Superior temporal gyrus (tissue), 1 donor: ENCODE measurements around the gene KLHL7.

Experiments used
- DNase-seq: peaks from one replicate; pipeline ENCODE4 v3.0.0-alpha.2; 2016; ENCODE audit errors: extremely low spot score

The KLHL7 gene, protein sequence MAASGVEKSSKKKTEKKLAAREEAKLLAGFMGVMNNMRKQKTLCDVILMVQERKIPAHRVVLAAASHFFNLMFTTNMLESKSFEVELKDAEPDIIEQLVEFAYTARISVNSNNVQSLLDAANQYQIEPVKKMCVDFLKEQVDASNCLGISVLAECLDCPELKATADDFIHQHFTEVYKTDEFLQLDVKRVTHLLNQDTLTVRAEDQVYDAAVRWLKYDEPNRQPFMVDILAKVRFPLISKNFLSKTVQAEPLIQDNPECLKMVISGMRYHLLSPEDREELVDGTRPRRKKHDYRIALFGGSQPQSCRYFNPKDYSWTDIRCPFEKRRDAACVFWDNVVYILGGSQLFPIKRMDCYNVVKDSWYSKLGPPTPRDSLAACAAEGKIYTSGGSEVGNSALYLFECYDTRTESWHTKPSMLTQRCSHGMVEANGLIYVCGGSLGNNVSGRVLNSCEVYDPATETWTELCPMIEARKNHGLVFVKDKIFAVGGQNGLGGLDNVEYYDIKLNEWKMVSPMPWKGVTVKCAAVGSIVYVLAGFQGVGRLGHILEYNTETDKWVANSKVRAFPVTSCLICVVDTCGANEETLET

DNA sequence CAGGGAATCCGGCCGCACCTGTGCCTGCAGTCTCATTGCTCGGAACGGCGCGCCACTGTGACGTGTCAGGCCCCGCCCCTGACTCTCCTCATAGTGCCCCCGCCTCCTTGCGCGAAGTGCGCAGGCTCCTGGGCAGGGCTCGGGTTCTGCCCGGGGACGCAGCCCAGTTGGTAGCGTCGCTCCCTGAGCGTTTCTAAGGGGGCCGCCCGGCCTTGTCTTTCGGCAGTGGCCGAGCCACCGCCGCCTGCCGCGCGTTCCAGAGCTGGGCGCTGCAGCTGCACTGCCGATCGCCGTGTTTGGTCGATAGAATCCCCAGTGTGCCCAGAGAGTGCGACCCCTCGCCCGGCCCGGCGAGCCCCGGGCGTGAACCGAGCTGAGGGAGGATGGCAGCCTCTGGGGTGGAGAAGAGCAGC is at the start of gene KLHL7:
KLHL7 (plus strand) TSS at position 142 of the 413 bp plus-strand sequence; CDS start at position 384, 242 bp downstream.
- peak; percentile 97 for DNase-seq

DNA sequence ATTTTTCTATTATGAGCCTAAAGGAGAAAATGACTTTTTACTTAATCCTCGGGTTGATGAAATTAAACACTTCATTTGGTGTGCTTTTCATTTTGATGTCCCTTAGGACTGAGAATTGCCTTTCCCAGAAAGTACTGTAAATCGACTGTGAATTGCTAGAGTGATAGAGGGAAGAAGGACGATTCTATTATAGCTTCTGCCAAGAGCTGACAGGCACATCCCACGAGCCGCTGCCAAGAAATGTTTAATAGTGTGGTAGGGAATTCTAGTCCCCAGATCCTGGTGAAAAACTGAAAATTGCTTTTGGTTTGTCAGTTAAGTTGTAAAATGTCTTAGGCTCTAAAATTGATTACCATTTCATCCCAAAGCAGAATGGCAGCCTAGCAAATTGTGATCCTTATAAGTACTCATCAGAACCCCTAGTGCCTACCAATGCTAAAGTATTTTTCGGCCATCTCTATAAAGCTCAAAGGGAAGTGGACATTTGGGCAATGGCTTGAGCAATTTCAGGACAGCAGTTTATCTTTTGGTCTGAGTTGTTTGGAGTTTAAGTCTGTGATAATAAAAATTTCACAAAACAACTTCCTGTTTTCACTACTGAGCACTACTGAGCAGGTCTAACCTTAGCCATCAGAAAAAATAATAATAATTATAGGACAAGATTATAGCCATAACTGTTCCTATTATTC is 47.0 kb upstream of the KLHL7 start:
- DNase-seq: peak; percentile 47

DNA sequence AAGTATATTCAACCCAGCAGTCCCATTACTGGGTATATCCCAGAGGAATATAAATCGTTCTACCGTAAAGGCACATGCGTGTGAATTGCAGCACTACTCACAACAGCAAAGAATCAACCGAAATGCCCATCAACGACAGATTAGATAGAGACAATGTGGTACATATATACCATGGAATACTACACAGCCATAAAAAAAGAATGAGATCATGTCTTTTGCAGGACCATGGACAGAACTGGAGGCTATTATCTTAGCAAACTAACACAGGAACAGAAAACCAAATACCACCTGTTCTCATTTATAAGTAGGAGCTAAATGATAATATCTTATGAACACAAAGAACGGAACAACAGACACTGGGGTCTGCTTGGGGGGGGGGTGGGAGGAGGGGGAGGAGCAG is 44.3 kb upstream of the KLHL7 start:
- no peak for DNase-seq

DNA sequence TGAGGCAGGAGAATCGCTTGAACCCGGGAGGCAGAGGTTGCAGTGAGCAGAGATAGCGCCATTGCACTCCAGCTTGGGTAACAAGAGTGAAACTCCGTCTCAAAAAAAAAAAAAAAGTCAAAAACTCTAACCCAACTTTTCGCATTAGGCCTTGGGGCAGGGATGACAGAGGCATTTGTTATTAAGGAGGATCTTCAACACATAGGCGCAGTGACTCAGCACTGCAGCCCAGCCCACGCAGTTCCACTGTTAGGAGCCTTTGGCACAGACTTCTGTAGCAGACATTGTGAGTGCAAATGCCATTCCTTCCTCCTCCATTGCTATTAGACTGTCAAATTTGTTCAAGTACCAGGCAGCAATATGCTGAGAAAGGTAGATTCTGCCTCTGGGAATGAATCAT is 43.1 kb upstream of the KLHL7 start:
- DNase-seq: no peak

DNA sequence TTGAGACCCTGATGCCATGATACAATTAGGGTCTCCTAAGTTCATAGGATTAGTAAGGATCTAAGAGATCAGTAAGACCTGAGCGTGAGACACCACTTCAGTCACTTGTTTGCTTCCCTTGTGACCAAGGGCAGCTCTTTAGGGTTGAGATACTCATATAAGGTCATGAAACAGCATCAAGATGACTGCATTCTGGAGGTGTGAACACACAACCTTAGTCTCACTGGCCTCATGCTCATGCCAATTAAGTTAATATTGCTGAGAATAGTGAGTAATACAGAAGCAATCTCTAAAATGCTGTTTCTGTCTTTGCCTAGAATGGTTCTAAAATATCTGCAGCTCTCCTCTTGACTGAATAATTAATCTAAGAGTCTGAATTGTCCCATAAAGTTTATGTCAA is 39.6 kb upstream of the KLHL7 start:
- DNase-seq: no peak

DNA sequence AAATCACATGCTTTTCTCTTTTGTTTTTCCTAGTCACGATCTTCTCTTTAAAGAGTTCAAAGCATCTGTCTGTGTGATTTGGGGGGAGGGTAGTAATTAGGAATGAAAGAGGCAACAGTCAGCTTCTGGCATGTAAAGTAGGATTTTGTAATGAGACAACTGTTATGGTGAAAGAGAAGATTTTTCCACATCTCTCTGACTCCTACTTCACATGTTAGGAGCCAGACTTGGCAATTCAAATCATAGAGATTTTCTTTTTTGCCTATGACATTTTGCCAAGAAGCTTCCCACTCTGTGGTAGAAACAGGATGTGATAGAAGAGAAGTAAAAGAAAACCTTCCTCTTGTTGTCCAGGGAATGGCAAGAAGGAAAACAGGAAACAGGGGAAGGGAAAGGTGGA is 38.3 kb upstream of the KLHL7 start:
- peak; percentile 69 for DNase-seq

DNA sequence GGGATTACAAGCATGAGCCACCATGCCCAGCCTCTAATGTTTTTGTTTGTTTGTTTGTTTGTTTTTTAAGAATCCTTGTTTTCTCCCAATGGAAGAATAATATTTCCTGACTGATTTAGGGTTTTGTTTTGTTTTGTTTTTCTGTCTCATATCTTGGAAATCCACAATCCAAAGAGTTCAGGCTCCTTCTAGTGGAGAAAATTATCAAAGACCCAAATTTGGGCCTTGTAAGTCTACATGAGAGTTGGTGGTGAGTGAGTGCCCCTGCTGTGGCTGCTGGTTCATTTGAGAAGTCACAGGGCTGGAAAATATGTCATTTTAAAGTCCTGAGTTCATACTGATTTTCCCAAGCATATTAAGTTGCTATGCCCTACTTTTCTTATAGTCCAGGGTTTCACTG is 33.5 kb upstream of the KLHL7 start:
- DNase-seq: peak; percentile 63

DNA sequence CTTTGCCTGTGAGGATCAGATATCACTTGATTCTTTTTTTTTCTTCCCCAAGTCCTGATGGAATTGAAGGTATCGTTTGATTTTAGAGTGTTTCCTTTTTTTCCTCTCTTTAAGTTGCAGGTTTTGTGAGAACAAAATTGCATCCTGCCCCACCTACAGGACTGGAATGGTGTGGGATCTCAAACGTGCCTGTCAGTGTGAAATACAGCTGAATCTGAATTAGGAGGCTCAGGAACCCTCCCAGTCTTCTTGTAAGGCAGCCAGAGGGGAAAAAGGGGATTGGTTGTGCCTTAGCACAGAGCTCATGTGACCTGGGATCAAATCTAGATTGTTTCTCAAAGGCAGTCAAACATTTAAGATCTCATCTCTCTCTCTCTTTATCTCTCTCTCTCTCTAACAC is 32.7 kb upstream of the KLHL7 start:
- DNase-seq: no peak

DNA sequence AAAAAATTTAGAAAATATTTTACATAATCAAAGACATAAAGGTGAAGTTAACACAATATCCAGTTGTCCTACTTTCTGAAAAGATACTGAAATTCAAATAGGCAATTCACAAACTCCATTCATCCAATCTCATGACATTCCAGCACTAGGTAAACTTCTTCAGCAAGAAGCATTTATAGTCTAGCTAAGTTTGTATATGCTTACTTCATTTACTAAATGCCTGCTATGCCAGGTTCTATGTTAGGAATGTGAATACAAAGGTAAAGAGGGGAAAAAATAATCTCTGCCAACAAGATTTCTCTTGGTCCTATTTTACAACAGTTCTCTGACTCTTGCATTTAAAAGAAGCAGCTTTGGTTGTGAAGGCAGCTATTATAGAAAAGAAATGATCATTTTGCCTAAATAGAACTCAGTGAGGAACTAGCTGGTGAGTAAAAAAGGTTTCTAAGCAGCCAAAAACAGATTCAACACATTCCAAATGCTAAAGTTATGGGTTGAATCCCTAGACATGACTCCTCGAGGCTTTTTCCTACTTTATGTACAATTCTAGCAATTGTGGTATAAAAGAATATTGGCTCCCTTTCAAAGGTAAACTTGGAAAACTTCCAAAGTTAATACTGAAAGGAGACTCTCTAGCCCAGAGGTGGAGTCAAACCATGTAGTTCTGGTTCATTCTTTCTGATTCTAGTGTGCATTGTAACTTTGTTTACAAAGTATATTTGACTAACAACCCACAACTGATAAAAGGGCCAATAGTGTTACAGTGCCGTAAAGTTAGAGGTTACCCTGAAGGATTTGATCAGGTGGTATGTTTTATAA is 30.9 kb upstream of the KLHL7 start:
- no peak for DNase-seq

DNA sequence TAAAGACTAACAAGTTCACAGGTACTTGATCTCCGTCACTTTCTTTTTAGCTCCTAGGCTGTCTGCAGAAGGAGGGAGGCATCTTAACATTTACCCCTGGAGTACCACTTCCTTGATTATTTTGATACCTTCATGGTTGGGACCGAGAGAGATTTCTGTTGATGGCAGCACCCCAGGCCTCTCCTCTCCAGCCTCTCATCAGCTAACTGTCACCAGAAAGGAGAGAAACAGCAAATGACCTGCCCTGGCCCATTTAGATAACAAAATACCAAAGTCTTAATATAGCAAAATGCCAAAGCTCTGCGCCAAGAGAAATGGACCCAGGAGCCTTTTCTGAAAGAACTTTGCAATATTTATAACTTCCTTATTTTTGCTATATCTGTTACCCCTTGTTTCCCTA is 30.0 kb upstream of the KLHL7 start:
- DNase-seq: no peak

DNA sequence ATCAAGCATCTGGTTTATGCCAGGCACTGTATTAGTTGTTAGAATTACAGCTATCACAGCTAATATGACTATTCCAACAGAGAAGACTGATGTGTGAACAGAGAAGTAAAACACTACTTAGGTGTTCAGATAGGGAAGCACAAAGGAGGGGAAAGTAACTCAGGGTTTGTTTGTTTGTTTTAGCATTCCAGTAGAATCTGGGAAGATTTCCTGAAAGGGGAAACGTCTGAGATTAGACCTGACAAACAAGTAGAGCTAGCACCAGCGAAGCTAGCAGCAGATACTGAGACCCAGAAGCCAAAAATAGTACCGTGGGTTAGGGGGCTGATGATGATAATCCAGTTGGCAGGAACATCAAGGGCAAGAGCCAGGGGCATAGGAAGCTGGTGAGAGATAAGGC is 28.8 kb upstream of the KLHL7 start:
- DNase-seq: no peak

DNA sequence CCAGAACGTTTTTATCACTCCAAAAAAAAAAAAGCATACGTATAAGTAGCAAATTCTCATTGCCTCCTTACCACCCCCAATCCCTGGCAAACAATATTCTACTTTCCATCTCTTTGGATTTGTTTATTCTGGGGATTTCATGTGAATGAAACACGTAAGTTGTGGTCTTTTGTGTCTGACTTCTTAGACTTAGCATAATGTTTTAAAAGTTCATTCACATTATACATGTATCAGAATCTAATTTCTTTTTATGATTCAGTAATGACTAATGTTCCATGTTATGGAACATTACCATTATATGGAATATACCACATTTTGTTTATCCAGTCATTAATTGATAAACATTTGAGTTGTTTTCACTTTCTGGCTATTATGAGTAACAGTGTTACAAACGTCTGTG is 12.5 kb upstream of the KLHL7 start:
- no peak for DNase-seq

DNA sequence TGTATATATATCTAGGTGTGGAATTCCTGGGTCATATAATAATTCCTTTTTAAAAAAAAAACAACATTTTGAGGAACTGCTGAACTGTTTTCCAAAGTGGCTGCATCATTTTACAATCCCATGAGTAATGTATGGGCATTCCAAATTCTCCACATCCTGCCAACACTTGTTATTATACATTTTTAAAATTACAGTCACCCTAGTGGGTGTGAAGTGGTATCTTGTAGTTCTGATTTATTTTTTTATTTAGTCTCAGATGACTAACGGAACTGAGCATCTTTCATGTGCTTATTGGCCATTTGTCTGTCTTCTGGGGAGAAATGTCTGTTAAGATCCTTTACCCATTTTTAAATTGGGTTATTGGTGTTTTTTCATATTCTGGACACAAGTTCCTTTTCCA is 12.0 kb upstream of the KLHL7 start:
- no peak for DNase-seq

DNA sequence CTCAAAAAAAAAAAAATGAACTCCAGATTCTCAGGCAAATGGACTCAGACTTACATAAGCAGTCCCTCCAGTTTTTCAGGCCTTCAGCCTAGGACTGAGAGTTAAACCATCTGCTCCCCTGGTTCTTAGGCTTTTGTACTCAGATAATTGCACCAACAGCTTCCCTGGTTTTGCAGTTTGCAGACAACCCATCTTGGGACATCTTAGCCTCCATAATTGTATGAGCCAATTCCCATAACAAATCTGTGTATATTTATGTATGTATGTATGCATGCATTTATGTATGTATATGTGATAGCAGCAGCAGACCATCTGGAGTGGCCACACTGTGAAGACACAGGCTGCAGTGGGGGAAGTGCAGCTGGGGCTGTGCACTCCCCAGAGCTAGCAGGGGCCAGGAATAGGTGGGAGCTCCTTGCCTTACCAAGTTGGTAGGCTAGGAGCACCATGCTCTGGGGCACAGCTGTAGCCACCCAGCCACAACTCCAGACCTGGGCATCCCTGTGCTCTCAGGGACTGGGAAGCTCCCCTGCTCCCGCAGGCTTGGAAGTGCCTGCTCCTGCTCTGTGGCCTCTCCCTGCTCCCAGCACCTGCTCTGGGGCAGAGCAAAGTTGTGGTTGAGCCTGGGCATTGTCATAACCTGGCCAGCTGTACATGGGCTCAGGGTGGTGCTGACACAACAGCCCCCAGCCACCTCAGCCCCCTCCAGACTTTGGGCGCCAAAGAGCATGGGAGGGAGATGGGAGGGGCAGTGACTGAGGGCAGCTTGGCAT is 8.9 kb upstream of the KLHL7 start:
- DNase-seq: no peak

DNA sequence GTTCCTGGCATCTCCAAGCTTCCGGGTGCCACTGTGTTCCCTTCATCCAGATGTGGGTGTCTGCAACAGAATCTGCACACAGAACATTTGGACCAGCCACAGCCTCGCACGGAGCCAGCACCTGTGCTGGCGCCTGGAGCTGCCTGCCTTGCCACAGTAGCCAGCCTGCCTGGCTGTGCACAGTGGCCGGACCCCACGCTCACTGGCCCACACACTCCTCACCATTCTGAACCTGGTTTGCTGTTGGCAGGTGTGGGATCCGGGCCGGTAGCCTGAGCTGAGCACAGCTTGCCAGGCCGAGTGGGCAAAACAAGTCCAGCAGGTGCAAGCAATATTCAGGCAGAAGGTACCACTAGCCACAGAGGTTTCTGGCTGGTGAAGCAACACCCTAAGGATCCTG is 7.6 kb upstream of the KLHL7 start:
- DNase-seq: no peak

DNA sequence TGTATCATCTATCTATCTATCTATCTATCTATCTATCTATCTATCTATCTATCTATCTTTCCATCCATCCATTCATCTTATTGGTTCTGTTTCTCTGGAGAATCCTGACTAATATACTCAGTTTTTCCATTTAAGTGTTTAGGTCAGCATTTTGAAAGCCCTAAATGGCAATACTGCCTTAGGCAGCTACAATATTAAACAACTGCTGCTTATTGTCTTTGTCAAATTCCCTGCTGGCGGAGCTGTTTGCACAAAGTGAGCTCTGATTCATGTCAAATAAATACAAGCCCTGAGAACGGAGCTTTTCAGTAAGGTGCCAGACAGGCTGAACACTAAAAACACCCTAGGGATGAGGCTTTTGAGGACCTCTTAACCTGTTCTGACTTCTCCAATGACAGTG is 7.1 kb upstream of the KLHL7 start:
- DNase-seq: no peak

DNA sequence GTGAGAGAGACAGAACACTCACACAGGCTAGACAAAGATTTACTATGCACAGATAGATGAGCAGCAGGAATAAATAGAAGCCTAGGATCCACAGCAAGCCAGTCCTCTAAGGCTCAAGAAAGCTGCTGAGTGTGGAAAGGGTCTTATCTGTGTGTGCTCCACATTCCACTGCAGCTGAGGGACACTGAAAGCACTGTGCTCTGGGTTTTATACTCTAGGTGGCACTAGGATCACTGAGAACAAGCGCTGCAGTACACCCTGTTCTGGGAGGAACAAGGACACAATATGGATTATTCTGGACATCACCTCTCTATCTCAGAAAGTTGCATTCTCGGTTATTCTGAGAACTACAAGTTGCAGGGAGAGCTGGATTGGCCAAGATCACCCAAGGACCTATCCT is 4.9 kb upstream of the KLHL7 start:
- no peak for DNase-seq

DNA sequence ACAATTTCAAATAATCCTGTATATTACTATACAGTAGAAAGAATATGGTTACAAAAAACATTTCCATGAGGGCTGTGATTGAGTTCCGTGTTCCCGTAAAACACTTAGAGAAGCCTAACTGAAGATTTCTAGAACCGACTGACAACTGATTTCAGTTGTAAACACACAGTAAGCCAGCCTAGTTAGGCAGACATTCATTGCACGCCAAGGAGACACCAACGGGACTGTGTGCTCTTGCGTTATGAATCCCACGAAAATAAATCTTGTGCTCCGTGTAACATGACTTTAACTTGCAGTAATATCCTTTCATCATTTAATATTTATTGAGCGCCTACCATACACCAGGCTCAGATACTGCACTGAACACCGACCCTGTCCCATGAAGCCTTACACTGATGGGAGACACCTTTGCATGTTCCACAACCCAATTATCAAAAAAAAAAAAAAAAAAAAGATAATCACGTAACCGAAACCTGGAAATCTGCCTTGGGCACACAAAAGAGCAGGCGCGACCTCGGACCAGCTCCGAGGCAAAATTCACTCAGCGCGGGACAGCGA is 420 bp upstream of the KLHL7 start:
- peak; percentile 59 for DNase-seq

DNA sequence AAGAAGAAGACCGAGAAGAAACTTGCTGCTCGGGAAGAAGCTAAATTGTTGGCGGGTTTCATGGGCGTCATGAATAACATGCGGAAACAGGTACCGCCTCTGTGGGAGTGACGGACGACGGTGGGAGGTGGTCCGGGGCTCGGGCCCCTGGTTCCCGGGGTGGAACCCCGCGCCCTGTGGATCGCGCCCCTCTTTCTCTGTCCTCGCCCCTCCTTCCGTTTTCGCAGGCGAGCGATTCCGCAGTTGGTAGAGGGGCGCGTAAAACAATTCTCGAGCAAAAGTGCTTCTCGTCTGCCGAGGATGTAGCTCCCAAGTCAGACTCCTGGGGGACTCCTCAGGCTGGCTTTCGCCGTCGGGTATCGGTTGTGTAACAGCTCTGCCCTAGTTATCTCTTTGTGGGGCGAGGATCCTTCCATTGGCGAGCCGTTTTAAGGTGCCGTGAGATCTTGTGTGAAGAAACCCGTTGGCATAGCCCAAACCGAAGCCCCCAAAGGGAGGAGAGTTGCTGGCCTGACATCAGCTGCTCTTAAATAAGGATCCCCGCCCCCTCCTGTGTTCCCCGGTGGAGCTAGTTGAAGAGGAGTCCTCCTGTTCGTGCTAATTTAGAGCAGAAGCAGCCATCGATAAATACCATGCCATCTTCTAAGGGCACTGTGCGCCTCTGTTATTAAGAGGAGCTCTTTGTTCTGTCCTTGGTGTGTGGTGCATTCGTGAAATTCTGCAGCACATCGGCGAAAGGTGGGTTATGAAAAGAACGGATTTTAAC is 655 bp downstream of the KLHL7 start:
- DNase-seq: peak; percentile 70
